HEK293 (cell line): ENCODE data around the gene ILF3.

Source experiments
- GLI2 ChIP-seq: fragments of 450-650 bp; formaldehyde crosslinking; IDR thresholded peaks from 2 replicates; pipeline ENCODE4; 2017; ENCODE audit warnings: missing biosample characterization, missing genetic modification characterization, low read depth, borderline replicate concordance
- MYNN ChIP-seq: fragments of 450-650 bp; formaldehyde crosslinking; IDR thresholded peaks from 2 replicates; pipeline ENCODE4 v1.5.1; 2016; ENCODE audit warnings: missing biosample characterization, missing genetic modification characterization, borderline replicate concordance
- MZF1 ChIP-seq: fragments of 450-650 bp; formaldehyde crosslinking; IDR thresholded peaks from 2 replicates; pipeline ENCODE4 v1.5.1; 2017; ENCODE audit warnings: missing biosample characterization, missing genetic modification characterization, borderline replicate concordance
- PRDM1 ChIP-seq: fragments of 450-650 bp; formaldehyde crosslinking; IDR thresholded peaks from 2 replicates; pipeline ENCODE4; 2016; ENCODE audit warnings: missing biosample characterization, missing genetic modification characterization
- PRDM10 ChIP-seq: fragments of 450-650 bp; formaldehyde crosslinking; IDR thresholded peaks from 2 replicates; pipeline ENCODE4 v1.5.1; 2016; ENCODE audit warnings: missing biosample characterization, missing genetic modification characterization
- PRDM2 ChIP-seq: fragments of 450-650 bp; formaldehyde crosslinking; IDR thresholded peaks from 2 replicates; pipeline ENCODE4 v1.5.1; 2016; ENCODE audit warnings: missing biosample characterization, missing genetic modification characterization, borderline replicate concordance
- SCRT2 ChIP-seq: fragments of 450-650 bp; formaldehyde crosslinking; IDR thresholded peaks from 2 replicates; pipeline ENCODE4 v1.5.1; 2016; ENCODE audit warnings: missing biosample characterization, missing genetic modification characterization
- TCF7L2 ChIP-seq: IDR thresholded peaks from 2 replicates; pipeline ENCODE4 v1.6.1; 2011; ENCODE audit warnings: low read depth, mild to moderate bottlenecking, inconsistent platforms, low read length, moderate library complexity, borderline replicate concordance
- WT1 ChIP-seq: fragments of 450-650 bp; formaldehyde crosslinking; IDR thresholded peaks from 2 replicates; pipeline ENCODE4 v1.5.1; 2016; ENCODE audit warnings: missing biosample characterization, missing genetic modification characterization
- ZFP41 ChIP-seq: fragments of 450-650 bp; formaldehyde crosslinking; IDR thresholded peaks from 2 replicates; pipeline ENCODE4 v1.5.1; 2016; ENCODE audit warnings: missing biosample characterization, missing genetic modification characterization, borderline replicate concordance
- ZNF10 ChIP-seq: fragments of 450-650 bp; formaldehyde crosslinking; IDR thresholded peaks from 2 replicates; pipeline ENCODE4 v1.5.1; 2017; ENCODE audit warnings: missing biosample characterization, missing genetic modification characterization
- ZNF174 ChIP-seq: fragments of 450-650 bp; formaldehyde crosslinking; IDR thresholded peaks from 2 replicates; pipeline ENCODE4 v1.5.0; 2017; ENCODE audit warnings: missing biosample characterization, mild to moderate bottlenecking, missing genetic modification characterization
- ZNF23 ChIP-seq: fragments of 450-650 bp; formaldehyde crosslinking; IDR thresholded peaks from 2 replicates; pipeline ENCODE4 v1.5.1; 2016; ENCODE audit warnings: missing biosample characterization, missing genetic modification characterization, borderline replicate concordance
- ZNF362 ChIP-seq: fragments of 450-650 bp; formaldehyde crosslinking; IDR thresholded peaks from 2 replicates; pipeline ENCODE4 v1.5.1; 2016; ENCODE audit warnings: missing biosample characterization, missing genetic modification characterization
- ZNF416 ChIP-seq: fragments of 450-650 bp; formaldehyde crosslinking; IDR thresholded peaks from 2 replicates; pipeline ENCODE4 v1.5.1; 2016; ENCODE audit warnings: missing biosample characterization, missing genetic modification characterization
- ZNF777 ChIP-seq: fragments of 450-650 bp; formaldehyde crosslinking; IDR thresholded peaks from 2 replicates; pipeline ENCODE4 v1.5.1; 2017; ENCODE audit warnings: missing biosample characterization, missing genetic modification characterization, borderline replicate concordance
- ZNF785 ChIP-seq: fragments of 450-650 bp; formaldehyde crosslinking; IDR thresholded peaks from 2 replicates; pipeline ENCODE4 v1.5.1; 2016; ENCODE audit warnings: missing biosample characterization, missing genetic modification characterization
- ZSCAN30 ChIP-seq: fragments of 450-650 bp; IDR thresholded peaks from 2 replicates; pipeline ENCODE4 v1.5.1; 2018; ENCODE audit warnings: missing biosample characterization, mild to moderate bottlenecking, missing genetic modification characterization, moderate library complexity
- TF ChIP-seq, protein P1 (sequence below): fragments of 450-650 bp; formaldehyde crosslinking; IDR thresholded peaks from 2 replicates; pipeline ENCODE4 v1.5.1; 2017; ENCODE audit warnings: missing biosample characterization, missing genetic modification characterization
- TF ChIP-seq, protein P2 (sequence below): fragments of 450-650 bp; formaldehyde crosslinking; IDR thresholded peaks from 2 replicates; pipeline ENCODE4 v1.5.1; 2017; ENCODE audit warnings: missing biosample characterization, mild to moderate bottlenecking, missing genetic modification characterization, moderate library complexity
- TF ChIP-seq, protein P3 (sequence below): fragments of 450-650 bp; formaldehyde crosslinking; IDR thresholded peaks from 2 replicates; pipeline ENCODE4 v1.5.1; 2017; ENCODE audit warnings: missing biosample characterization, missing genetic modification characterization

ILF3 gene

DNA sequence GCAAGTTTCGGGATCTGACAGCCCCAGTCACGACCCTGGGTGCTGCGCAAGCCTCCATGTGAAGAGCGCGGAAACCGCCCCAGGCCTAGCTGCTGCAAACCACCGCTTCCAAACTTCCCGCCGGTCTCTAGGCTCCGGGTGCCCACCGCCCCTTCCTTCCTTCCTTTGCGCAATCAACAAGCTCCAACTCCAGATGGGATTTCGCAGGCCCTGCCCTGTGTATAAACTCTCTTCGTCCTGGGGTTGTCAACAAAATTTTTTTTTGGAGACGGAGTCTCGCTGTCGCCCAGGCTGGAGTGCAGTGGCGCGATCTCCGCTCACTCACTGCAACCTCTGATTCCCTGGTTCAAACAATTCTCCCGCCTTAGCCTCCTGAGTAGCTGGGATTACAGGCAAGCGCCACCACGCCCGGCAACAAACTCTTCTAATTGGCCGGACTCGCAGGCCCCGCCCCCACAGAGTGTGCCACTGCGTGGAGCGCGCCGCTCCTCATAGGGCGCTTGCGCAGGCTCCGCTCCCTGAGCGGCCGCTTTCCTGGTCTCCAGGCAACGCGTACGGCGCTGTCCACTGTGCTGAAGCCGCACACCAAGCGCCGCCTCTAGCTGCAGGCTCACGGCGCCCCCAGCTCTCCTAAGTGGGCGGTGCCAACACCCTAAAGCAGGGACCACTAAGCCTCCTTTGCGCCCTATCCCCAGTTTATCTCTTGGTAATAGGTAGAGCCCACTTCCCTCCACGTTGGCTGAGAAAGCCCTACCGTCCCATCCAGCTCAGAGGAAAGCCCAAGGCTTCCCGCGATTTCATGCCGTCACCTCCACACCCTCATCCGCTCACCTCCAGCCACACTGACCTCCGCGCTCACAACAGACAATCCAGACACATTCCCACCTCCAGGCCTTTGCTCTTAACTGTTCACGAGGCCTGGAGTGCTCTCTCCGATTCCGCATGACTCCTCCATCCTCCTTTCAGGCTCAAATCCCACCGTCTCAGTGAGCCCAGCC is 41.6 kb downstream of the ILF3 start (continued):
- TF ChIP-seq, protein P1, sequence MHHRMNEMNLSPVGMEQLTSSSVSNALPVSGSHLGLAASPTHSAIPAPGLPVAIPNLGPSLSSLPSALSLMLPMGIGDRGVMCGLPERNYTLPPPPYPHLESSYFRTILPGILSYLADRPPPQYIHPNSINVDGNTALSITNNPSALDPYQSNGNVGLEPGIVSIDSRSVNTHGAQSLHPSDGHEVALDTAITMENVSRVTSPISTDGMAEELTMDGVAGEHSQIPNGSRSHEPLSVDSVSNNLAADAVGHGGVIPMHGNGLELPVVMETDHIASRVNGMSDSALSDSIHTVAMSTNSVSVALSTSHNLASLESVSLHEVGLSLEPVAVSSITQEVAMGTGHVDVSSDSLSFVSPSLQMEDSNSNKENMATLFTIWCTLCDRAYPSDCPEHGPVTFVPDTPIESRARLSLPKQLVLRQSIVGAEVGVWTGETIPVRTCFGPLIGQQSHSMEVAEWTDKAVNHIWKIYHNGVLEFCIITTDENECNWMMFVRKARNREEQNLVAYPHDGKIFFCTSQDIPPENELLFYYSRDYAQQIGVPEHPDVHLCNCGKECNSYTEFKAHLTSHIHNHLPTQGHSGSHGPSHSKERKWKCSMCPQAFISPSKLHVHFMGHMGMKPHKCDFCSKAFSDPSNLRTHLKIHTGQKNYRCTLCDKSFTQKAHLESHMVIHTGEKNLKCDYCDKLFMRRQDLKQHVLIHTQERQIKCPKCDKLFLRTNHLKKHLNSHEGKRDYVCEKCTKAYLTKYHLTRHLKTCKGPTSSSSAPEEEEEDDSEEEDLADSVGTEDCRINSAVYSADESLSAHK (tag by site-specific recombination) = 0 out of 2 replicates have a peak, but pooled peaks have one; percentile 61
- TF ChIP-seq ZNF174 (tag by site-specific recombination) = no peak
- TF ChIP-seq SCRT2 (tag by site-specific recombination) = no peak
- no peak for TF ChIP-seq ZNF416
- TF ChIP-seq PRDM10 (tag by site-specific recombination) = peak; percentile 84
- TF ChIP-seq PRDM2 = no peak
- 0 out of 2 replicates have a peak, but pooled peaks have one; percentile 38 for TF ChIP-seq ZNF777 (tag by site-specific recombination)
- TF ChIP-seq ZNF785 (tag by site-specific recombination) = no peak
- no peak for TF ChIP-seq ZSCAN30 (tag by site-specific recombination)
- TF ChIP-seq ZNF362 = peak; percentile 69; the same call in 1 of the 2 replicates
- TF ChIP-seq WT1 (tag by site-specific recombination) = no peak
- no peak for TF ChIP-seq PRDM1 (tag by site-specific recombination)
- no peak for TF ChIP-seq ZFP41 (tag by site-specific recombination)
- TF ChIP-seq, protein P2, sequence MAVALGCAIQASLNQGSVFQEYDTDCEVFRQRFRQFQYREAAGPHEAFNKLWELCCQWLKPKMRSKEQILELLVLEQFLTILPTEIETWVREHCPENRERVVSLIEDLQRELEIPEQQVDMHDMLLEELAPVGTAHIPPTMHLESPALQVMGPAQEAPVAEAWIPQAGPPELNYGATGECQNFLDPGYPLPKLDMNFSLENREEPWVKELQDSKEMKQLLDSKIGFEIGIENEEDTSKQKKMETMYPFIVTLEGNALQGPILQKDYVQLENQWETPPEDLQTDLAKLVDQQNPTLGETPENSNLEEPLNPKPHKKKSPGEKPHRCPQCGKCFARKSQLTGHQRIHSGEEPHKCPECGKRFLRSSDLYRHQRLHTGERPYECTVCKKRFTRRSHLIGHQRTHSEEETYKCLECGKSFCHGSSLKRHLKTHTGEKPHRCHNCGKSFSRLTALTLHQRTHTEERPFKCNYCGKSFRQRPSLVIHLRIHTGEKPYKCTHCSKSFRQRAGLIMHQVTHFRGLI (tag by site-specific recombination) = no peak
- TF ChIP-seq GLI2 (tag by site-specific recombination) = no peak
- no peak for TF ChIP-seq MYNN (tag by site-specific recombination)
- TF ChIP-seq ZNF23 = no peak
- no peak for TF ChIP-seq ZNF10
- no peak for TF ChIP-seq MZF1 (tag by site-specific recombination)
- no peak for TF ChIP-seq TCF7L2
- TF ChIP-seq, protein P3, sequence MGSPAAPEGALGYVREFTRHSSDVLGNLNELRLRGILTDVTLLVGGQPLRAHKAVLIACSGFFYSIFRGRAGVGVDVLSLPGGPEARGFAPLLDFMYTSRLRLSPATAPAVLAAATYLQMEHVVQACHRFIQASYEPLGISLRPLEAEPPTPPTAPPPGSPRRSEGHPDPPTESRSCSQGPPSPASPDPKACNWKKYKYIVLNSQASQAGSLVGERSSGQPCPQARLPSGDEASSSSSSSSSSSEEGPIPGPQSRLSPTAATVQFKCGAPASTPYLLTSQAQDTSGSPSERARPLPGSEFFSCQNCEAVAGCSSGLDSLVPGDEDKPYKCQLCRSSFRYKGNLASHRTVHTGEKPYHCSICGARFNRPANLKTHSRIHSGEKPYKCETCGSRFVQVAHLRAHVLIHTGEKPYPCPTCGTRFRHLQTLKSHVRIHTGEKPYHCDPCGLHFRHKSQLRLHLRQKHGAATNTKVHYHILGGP = no peak
